Hepatocyte (in vitro differentiated cells): ENCODE data around the gene GALNT1. TPM values are rescaled to one million over a fixed set of nuclear protein-coding genes. Genes with fewer than 3 reads are reported as not detected.

Source experiments
- DNase-seq: peaks from one replicate; pipeline ENCODE4 v3.0.0-alpha.2; 2016; ENCODE audit warnings: low spot score
- H2AFZ ChIP-seq: fragments of 200-600 bp; sonication (generic); 2 replicates; pipeline ENCODE4 v1.6.0; 2016; ENCODE audit warnings: antibody characterized with exemption, mild to moderate bottlenecking
- H3K27ac ChIP-seq: fragments of 200-600 bp; sonication (generic); 2 replicates; pipeline ENCODE4 v1.5.1; 2016; ENCODE audit warnings: mild to moderate bottlenecking
- H3K27me3 ChIP-seq: fragments of 200-600 bp; sonication (generic); 2 replicates; pipeline ENCODE4 v1.6.1; 2016
- H3K36me3 ChIP-seq: fragments of 200-600 bp; sonication (generic); replicated peaks from 2 replicates; pipeline ENCODE4 v1.5.1; 2016; ENCODE audit warnings: low read depth; ENCODE audit not compliant: insufficient read depth
- H3K4me1 ChIP-seq: fragments of 200-600 bp; sonication (generic); 2 replicates; pipeline ENCODE4 v1.5.1; 2016; ENCODE audit warnings: mild to moderate bottlenecking, moderate library complexity; ENCODE audit not compliant: insufficient read depth
- H3K4me2 ChIP-seq: fragments of 200-600 bp; sonication (generic); 2 replicates; pipeline ENCODE4 v1.6.0; 2016
- H3K4me3 ChIP-seq: fragments of 200-600 bp; sonication (generic); 2 replicates; pipeline ENCODE4 v1.5.1; 2016; ENCODE audit warnings: mild to moderate bottlenecking
- H3K79me2 ChIP-seq: fragments of 200-600 bp; sonication (generic); 2 replicates; pipeline ENCODE4 v1.6.0; 2017; ENCODE audit warnings: mild to moderate bottlenecking
- H3K9me2 ChIP-seq: fragments of 200-600 bp; sonication (generic); replicated peaks from 2 replicates; pipeline ENCODE4 v1.6.0; 2017; ENCODE audit warnings: mild to moderate bottlenecking; ENCODE audit not compliant: insufficient read depth
- H3K9me3 ChIP-seq: fragments of 200-600 bp; sonication (generic); 2 replicates; pipeline ENCODE4 v1.5.1; 2016; ENCODE audit warnings: low read depth, mild to moderate bottlenecking
- H4K20me1 ChIP-seq: fragments of 200-600 bp; sonication (generic); 2 replicates; pipeline ENCODE4 v1.6.0; 2016; ENCODE audit warnings: mild to moderate bottlenecking; ENCODE audit not compliant: insufficient read depth, poor library complexity, severe bottlenecking
- EZH2 ChIP-seq: fragments of 200-600 bp; sonication (generic); IDR thresholded peaks from 2 replicates; pipeline ENCODE4 v1.6.1; 2016; ENCODE audit warnings: antibody characterized with exemption, mild to moderate bottlenecking, borderline replicate concordance
- EZH2phosphoT487 ChIP-seq: fragments of 200-600 bp; sonication (generic); IDR thresholded peaks from one replicate; pipeline ENCODE4 v1.6.1; 2018; ENCODE audit warnings: antibody characterized with exemption, mild to moderate bottlenecking, low read depth, moderate library complexity; ENCODE audit not compliant: unreplicated experiment, severe bottlenecking
- WGBS: methylation state at CpG from one replicate; pipeline ENCODE4 v1.1.6; 2016; ENCODE audit warnings: low lambda C conversion rate; ENCODE audit errors: missing lambda C conversion rate; 5-methylcytosine and 5-hydroxymethylcytosine counted together
- polyA plus RNA-seq: library from polyadenylated mRNA; unstranded; fragments of >200 nt; fragmentation: Nextera tagmentation; extraction: Ambion mirVana; gene quantifications from 2 replicates; pipeline ENCODE4 v1.2.1, GENCODE V29; 2016
- total RNA-seq: library from RNA; depleted of rRNA; stranded (reverse); fragments of >200 nt; gene quantifications from 2 replicates; pipeline ENCODE4 v1.2.3, GENCODE V29; 2014
- TF ChIP-seq, protein P1 (sequence below): fragments of 200-600 bp; sonication (generic); IDR thresholded peaks from 2 replicates; pipeline ENCODE4 v1.5.1; 2016; ENCODE audit warnings: antibody characterized with exemption, mild to moderate bottlenecking; ENCODE audit not compliant: poor library complexity

Gene GALNT1
- total and polyA plus RNA-seq, 2 experiments from 2014 or later, result 231 to 271 TPM

DNA sequence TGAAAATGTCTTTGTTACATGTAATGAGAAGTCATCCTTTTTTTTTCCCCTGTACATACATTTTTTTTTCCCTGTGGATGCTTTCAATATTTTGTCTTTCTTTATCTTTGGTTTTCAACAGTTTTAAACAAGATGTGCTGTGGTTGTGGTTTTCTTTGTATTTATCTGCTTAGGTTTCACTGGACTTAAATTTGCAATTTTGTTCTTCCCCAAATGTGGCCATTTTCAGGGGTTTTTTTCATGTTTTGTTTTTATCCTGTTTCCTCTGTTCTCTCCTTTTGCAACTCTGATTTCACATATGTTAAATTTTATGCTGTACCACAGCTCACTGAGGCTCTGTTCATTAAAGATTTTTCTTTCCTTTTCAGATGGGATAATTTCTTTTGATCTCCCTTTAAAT, 41.7 kb downstream of the GALNT1 start:
- H3K27ac ChIP-seq, result no peak overlapping the region
- H2AFZ ChIP-seq, result no peak overlapping the region
- TF ChIP-seq, protein P1, sequence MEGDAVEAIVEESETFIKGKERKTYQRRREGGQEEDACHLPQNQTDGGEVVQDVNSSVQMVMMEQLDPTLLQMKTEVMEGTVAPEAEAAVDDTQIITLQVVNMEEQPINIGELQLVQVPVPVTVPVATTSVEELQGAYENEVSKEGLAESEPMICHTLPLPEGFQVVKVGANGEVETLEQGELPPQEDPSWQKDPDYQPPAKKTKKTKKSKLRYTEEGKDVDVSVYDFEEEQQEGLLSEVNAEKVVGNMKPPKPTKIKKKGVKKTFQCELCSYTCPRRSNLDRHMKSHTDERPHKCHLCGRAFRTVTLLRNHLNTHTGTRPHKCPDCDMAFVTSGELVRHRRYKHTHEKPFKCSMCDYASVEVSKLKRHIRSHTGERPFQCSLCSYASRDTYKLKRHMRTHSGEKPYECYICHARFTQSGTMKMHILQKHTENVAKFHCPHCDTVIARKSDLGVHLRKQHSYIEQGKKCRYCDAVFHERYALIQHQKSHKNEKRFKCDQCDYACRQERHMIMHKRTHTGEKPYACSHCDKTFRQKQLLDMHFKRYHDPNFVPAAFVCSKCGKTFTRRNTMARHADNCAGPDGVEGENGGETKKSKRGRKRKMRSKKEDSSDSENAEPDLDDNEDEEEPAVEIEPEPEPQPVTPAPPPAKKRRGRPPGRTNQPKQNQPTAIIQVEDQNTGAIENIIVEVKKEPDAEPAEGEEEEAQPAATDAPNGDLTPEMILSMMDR, result no peak
- no peak for TF ChIP-seq EZH2
- no peak for TF ChIP-seq EZH2phosphoT487
- no peak overlapping the region for H3K4me3 ChIP-seq
- peaks cover 13% of the 10 kb centered on the region for H3K4me1 ChIP-seq
- peaks cover 1% of the 10 kb centered on the region for H3K36me3 ChIP-seq
- DNase-seq, result no peak
- H3K27me3 ChIP-seq, result no peaks in the 10 kb centered on the region
- no peaks in the 10 kb centered on the region for H3K9me2 ChIP-seq
- H3K79me2 ChIP-seq, result peaks cover 97% of the 10 kb centered on the region
- H3K9me3 ChIP-seq, result no peaks in the 10 kb centered on the region
- peaks cover 22% of the 10 kb centered on the region for H4K20me1 ChIP-seq
- no peak overlapping the region for H3K4me2 ChIP-seq

DNA sequence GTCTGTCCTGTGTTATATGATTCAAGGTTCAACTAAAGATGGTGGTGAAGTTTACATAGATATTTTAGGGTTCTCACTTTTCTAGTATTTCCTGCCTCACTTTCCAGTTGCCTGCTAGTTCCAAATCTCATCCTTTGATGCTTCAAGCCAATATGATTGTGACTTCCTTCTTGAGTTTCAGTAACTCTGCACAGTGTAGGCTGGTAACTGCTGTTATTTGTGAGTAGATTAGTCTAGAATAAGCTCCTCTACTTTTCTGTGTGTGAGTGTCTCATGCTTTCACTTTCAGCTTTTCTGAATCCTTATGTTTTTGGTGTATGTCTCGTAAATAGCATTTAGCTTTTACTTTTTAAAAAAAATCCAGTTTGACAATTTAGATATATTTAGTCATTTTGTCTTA, 42.6 kb downstream of the GALNT1 start:
- no peak for DNase-seq
- H3K79me2 ChIP-seq, result peaks cover 88% of the 10 kb centered on the region
- no peaks in the 10 kb centered on the region for H3K9me3 ChIP-seq
- no peak overlapping the region for H2AFZ ChIP-seq
- peaks cover 4% of the 10 kb centered on the region for H3K4me1 ChIP-seq
- H3K4me2 ChIP-seq, result no peak overlapping the region
- peaks cover 3% of the 10 kb centered on the region for H3K36me3 ChIP-seq
- H4K20me1 ChIP-seq, result peaks cover 18% of the 10 kb centered on the region
- TF ChIP-seq EZH2phosphoT487 (no peak), EZH2 (no peak)
- TF ChIP-seq, protein P1, result no peak
- no peaks in the 10 kb centered on the region for H3K27me3 ChIP-seq
- H3K27ac ChIP-seq, result no peak overlapping the region
- H3K9me2 ChIP-seq, result no peaks in the 10 kb centered on the region
- 97% methylated on average over 1 of the region's 1 CpG for WGBS
- H3K4me3 ChIP-seq, result no peak overlapping the region

DNA sequence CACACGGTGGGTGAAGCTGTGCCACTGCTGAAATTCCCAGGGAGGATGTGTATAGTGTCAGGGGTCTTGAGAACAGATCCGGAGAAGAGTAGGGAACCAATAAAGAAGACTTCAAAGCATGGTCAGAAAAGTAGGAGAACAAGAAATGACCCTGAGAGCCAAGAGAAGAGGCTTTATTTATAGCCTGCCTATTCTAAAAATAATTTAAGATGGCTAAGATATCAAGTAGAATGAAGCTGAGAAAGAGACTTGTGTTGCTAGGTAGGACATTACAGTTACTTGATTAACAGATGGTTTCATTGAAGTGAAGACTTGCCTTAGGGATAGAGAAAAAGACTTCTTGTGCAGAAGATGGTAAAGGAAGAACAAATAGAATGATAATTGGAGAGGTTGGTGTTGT, 43.7 kb downstream of the GALNT1 start:
- no peaks in the 10 kb centered on the region for H3K9me3 ChIP-seq
- H3K4me3 ChIP-seq, result no peak overlapping the region
- peaks cover 3% of the 10 kb centered on the region for H3K36me3 ChIP-seq
- H3K4me2 ChIP-seq, result no peak overlapping the region
- no peak for DNase-seq
- no peaks in the 10 kb centered on the region for H3K4me1 ChIP-seq
- no peak overlapping the region for H2AFZ ChIP-seq
- no peak overlapping the region for H3K27ac ChIP-seq
- peaks cover 77% of the 10 kb centered on the region for H3K79me2 ChIP-seq
- H3K27me3 ChIP-seq, result no peaks in the 10 kb centered on the region
- peaks cover 10% of the 10 kb centered on the region for H4K20me1 ChIP-seq
- 98% methylated on average over 2 of the region's 2 CpGs for WGBS
- no peaks in the 10 kb centered on the region for H3K9me2 ChIP-seq
- no peak for TF ChIP-seq EZH2phosphoT487
- TF ChIP-seq, protein P1, result no peak
- TF ChIP-seq EZH2, result no peak

DNA sequence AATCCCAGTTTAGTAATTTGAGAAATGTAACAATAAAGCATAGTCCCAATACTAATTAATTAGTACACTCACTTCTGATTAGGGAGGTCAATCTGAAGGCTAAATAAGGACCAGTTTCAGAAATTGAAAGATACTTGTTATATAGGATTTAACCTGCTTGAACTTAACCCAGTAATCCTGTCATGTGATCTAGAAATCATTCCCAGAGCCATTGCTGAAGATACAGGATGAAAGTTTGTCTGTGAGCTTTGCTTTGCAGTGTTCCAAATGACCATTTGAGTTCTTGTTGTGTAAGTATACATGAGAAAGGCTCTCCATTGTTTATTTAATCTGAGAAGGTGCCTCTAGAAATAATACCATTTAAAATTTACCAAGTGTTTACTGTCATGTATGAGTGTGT, 52.2 kb downstream of the GALNT1 start:
- H3K9me2 ChIP-seq, result no peaks in the 10 kb centered on the region
- peaks cover 17% of the 10 kb centered on the region for H3K4me1 ChIP-seq
- no peak for DNase-seq
- H3K79me2 ChIP-seq, result peaks cover 17% of the 10 kb centered on the region
- no peaks in the 10 kb centered on the region for H3K27me3 ChIP-seq
- no peak overlapping the region for H2AFZ ChIP-seq
- no peaks in the 10 kb centered on the region for H3K36me3 ChIP-seq
- no peaks in the 10 kb centered on the region for H4K20me1 ChIP-seq
- TF ChIP-seq EZH2 (no peak), EZH2phosphoT487 (no peak)
- TF ChIP-seq, protein P1, result no peak
- no peaks in the 10 kb centered on the region for H3K9me3 ChIP-seq
- peak overlapping the region; percentile 34 for H3K4me2 ChIP-seq
- no peak overlapping the region for H3K4me3 ChIP-seq
- H3K27ac ChIP-seq, result peak overlapping the region; percentile 88
